ENCODE results near the gene E4F1. TPM values are rescaled to one million over a fixed set of nuclear protein-coding genes. Genes with fewer than 3 reads are reported as not detected.

The E4F1 gene
- total and polyA plus RNA-seq, 2 of the 13 experiments (the other 11 are each of a cell fraction or from before 2014, with no cell fraction given) = 13.8 to 19.5 TPM

DNA sequence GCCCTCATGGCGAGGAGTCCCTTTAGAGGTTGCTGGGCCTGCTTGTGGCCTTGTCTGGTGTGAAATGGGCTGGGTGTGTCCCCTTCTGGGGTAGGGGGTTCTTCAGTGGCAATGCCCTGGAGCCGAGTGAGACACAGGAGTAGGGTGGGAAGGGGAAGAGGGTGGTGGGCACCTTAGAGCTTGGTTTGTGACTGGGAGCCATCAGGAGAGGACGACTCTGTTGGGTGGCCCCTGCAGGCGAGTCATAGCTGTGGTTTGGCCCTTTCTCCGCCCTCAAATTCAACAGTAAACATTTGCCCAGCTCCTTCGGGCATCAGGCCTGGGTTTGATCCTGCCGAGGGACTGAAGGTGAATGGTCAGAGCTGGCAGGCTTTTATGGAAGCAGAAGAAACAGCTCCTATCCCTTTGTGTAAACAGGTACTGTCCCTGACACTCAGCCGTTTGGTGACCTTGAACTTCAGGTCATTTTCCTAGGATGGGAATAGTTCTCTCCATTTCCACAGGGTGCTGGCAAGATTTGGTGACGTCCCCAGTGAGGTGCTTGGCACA is 2.9 kb downstream of the E4F1 start (continued):
- no peak for TF ChIP-seq SSRP1 (CRISPR knock-in tag; IDR thresholded peaks at IDR 0.05)
- peak; percentile 33; the same call in 1 of the 2 replicates for TF ChIP-seq ZNF281 (CRISPR knock-in tag; IDR thresholded peaks at IDR 0.05; ENCODE audit: borderline replicate concordance)
- TF ChIP-seq, protein P1, sequence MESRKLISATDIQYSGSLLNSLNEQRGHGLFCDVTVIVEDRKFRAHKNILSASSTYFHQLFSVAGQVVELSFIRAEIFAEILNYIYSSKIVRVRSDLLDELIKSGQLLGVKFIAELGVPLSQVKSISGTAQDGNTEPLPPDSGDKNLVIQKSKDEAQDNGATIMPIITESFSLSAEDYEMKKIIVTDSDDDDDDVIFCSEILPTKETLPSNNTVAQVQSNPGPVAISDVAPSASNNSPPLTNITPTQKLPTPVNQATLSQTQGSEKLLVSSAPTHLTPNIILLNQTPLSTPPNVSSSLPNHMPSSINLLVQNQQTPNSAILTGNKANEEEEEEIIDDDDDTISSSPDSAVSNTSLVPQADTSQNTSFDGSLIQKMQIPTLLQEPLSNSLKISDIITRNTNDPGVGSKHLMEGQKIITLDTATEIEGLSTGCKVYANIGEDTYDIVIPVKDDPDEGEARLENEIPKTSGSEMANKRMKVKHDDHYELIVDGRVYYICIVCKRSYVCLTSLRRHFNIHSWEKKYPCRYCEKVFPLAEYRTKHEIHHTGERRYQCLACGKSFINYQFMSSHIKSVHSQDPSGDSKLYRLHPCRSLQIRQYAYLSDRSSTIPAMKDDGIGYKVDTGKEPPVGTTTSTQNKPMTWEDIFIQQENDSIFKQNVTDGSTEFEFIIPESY (CRISPR knock-in tag; IDR thresholded peaks at IDR 0.05) = no peak; the same call in 1 of the 2 replicates
- no peak for TF ChIP-seq ADNP (CRISPR knock-in tag; IDR thresholded peaks at IDR 0.05)
- peak; percentile 74; the same call in 1 of the 2 replicates for TF ChIP-seq ZNF639 (CRISPR knock-in tag; conservative IDR thresholded peaks at IDR 0.05)
- peak; percentile 67; the same call in 1 of the 2 replicates for TF ChIP-seq MIER3 (CRISPR knock-in tag; IDR thresholded peaks at IDR 0.05; ENCODE audit: borderline replicate concordance)
- TF ChIP-seq ZNF816 (CRISPR knock-in tag; IDR thresholded peaks at IDR 0.05; ENCODE audit: borderline replicate concordance) = no peak
- no peak for TF ChIP-seq ZNF562 (CRISPR knock-in tag; IDR thresholded peaks at IDR 0.05; ENCODE audit: borderline replicate concordance)
- no peak for TF ChIP-seq DNMT3B (CRISPR knock-in tag; conservative IDR thresholded peaks at IDR 0.05)
- no peak for TF ChIP-seq ZNF30 (CRISPR knock-in tag; IDR thresholded peaks at IDR 0.05)
- no peak for TF ChIP-seq PLSCR1 (CRISPR knock-in tag; IDR thresholded peaks at IDR 0.05; ENCODE audit: borderline replicate concordance)
- no peak for TF ChIP-seq GABPA (IDR thresholded peaks at IDR 0.05; ENCODE audit: low read depth, low read length)
- no peak for TF ChIP-seq GABPA (CRISPR knock-in tag; IDR thresholded peaks at IDR 0.05; ENCODE audit: low read depth)
- no peak for TF ChIP-seq ZNF282 (IDR thresholded peaks at IDR 0.05; ENCODE audit: partially characterized antibody)
- TF ChIP-seq STAT5B (CRISPR knock-in tag; IDR thresholded peaks at IDR 0.05) = no peak
- TF ChIP-seq ZBTB4 (CRISPR knock-in tag; IDR thresholded peaks at IDR 0.05; ENCODE audit: borderline replicate concordance) = no peak
- no peak for TF ChIP-seq TMF1 (CRISPR knock-in tag; IDR thresholded peaks at IDR 0.05; ENCODE audit: low read depth)
- TF ChIP-seq, protein P2, sequence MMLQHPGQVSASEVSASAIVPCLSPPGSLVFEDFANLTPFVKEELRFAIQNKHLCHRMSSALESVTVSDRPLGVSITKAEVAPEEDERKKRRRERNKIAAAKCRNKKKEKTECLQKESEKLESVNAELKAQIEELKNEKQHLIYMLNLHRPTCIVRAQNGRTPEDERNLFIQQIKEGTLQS (CRISPR knock-in tag; IDR thresholded peaks at IDR 0.05) = no peak
- TF ChIP-seq NFE2L1 (CRISPR knock-in tag; IDR thresholded peaks at IDR 0.05; ENCODE audit: borderline replicate concordance) = no peak
- TF ChIP-seq REL (CRISPR knock-in tag; conservative IDR thresholded peaks at IDR 0.05) = no peak
